ENCODE data around the gene EIF4A3. TPM values are rescaled to one million over a fixed set of nuclear protein-coding genes. Genes with fewer than 3 reads are reported as not detected.

Gene EIF4A3
- total and polyA plus RNA-seq, 8 donors = 58.5 to 90.7 (median 84.3) TPM

DNA sequence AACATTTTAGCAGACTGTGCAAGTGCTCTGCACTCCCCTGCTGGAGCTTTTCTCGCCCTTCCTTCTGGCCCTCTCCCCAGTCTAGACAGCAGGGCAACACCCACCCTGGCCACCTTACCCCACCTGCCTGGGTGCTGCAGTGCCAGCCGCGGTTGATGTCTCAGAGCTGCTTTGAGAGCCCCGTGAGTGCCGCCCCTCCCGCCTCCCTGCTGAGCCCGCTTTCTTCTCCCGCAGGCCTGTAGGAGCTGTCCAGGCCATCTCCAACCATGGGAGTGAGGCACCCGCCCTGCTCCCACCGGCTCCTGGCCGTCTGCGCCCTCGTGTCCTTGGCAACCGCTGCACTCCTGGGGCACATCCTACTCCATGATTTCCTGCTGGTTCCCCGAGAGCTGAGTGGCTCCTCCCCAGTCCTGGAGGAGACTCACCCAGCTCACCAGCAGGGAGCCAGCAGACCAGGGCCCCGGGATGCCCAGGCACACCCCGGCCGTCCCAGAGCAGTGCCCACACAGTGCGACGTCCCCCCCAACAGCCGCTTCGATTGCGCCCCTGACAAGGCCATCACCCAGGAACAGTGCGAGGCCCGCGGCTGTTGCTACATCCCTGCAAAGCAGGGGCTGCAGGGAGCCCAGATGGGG lies 42.5 kb downstream of the EIF4A3 start:
- no peak overlapping the region for H3K27ac ChIP-seq
- H3K27me3 ChIP-seq = no peaks in the 10 kb centered on the region
- intact Hi-C loops (cut with DNase I) = no loop called here
- peaks cover 0 to 17% of the 10 kb centered on the region in 2 donors for H3K36me3 ChIP-seq
- ATAC-seq (peak; percentile 26), DNase-seq (peak in 3 of 4 donors; percentile 38 to 79 (median 48))
- H3K9me3 ChIP-seq = no peaks in the 10 kb centered on the region
- peaks cover 7 to 25% of the 10 kb centered on the region in 2 donors for H3K4me1 ChIP-seq
- TF ChIP-seq, protein P1, sequence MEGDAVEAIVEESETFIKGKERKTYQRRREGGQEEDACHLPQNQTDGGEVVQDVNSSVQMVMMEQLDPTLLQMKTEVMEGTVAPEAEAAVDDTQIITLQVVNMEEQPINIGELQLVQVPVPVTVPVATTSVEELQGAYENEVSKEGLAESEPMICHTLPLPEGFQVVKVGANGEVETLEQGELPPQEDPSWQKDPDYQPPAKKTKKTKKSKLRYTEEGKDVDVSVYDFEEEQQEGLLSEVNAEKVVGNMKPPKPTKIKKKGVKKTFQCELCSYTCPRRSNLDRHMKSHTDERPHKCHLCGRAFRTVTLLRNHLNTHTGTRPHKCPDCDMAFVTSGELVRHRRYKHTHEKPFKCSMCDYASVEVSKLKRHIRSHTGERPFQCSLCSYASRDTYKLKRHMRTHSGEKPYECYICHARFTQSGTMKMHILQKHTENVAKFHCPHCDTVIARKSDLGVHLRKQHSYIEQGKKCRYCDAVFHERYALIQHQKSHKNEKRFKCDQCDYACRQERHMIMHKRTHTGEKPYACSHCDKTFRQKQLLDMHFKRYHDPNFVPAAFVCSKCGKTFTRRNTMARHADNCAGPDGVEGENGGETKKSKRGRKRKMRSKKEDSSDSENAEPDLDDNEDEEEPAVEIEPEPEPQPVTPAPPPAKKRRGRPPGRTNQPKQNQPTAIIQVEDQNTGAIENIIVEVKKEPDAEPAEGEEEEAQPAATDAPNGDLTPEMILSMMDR (IDR thresholded peaks at IDR 0.05) = no peak
- no peak overlapping the region for H3K4me3 ChIP-seq

DNA sequence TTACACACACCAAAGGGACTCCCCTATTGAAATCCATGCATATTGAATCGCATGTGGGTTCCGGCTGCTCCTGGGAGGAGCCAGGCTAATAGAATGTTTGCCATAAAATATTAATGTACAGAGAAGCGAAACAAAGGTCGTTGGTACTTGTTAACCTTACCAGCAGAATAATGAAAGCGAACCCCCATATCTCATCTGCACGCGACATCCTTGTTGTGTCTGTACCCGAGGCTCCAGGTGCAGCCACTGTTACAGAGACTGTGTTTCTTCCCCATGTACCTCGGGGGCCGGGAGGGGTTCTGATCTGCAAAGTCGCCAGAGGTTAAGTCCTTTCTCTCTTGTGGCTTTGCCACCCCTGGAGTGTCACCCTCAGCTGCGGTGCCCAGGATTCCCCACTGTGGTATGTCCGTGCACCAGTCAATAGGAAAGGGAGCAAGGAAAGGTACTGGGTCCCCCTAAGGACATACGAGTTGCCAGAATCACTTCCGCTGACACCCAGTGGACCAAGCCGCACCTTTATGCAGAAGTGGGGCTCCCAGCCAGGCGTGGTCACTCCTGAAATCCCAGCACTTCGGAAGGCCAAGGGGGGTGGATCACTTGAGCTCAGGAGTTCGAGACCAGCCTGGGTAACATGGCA lies 43.4 kb downstream of the EIF4A3 start:
- H3K27me3 ChIP-seq = no peaks in the 10 kb centered on the region
- H3K9me3 ChIP-seq = no peaks in the 10 kb centered on the region
- TF ChIP-seq, protein P1 (IDR thresholded peaks at IDR 0.05) = no peak
- H3K27ac ChIP-seq = no peak overlapping the region
- peaks cover 0 to 10% of the 10 kb centered on the region in 2 donors for H3K36me3 ChIP-seq
- H3K4me3 ChIP-seq = no peak overlapping the region
- intact Hi-C loops (cut with DNase I) = no loop called here
- peaks cover 7 to 25% of the 10 kb centered on the region in 2 donors for H3K4me1 ChIP-seq
- DNase-seq = peak in 2 of 4 donors; percentile 30 to 57
- no peak for ATAC-seq

DNA sequence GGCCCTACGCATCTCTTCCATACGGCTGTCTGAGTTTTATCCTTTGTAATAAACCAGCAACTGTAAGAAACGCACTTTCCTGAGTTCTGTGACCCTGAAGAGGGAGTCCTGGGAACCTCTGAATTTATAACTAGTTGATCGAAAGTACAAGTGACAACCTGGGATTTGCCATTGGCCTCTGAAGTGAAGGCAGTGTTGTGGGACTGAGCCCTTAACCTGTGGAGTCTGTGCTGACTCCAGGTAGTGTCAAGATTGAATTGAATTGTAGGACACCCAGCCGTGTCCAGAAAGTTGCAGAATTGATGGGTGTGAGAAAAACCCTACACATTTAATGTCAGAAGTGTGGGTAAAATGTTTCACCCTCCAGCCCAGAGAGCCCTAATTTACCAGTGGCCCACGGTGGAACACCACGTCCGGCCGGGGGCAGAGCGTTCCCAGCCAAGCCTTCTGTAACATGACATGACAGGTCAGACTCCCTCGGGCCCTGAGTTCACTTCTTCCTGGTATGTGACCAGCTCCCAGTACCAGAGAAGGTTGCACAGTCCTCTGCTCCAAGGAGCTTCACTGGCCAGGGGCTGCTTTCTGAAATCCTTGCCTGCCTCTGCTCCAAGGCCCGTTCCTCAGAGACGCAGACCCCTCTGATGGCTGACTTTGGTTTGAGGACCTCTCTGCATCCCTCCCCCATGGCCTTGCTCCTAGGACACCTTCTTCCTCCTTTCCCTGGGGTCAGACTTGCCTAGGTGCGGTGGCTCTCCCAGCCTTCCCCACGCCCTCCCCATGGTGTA lies 44.1 kb downstream of the EIF4A3 start:
- peak in 2 of 4 donors; percentile 29 to 43 for DNase-seq
- peaks cover 7 to 25% of the 10 kb centered on the region in 2 donors for H3K4me1 ChIP-seq
- TF ChIP-seq, protein P1 (IDR thresholded peaks at IDR 0.05) = no peak
- H3K9me3 ChIP-seq = no peaks in the 10 kb centered on the region
- H3K36me3 ChIP-seq = peaks cover 0 to 3% of the 10 kb centered on the region in 2 donors
- peak overlapping the region in 1 of 2 donors; percentile 86 for H3K4me3 ChIP-seq
- H3K27ac ChIP-seq = no peak overlapping the region
- intact Hi-C loops (cut with DNase I) = no loop called here
- no peaks in the 10 kb centered on the region for H3K27me3 ChIP-seq
- no peak for ATAC-seq

DNA sequence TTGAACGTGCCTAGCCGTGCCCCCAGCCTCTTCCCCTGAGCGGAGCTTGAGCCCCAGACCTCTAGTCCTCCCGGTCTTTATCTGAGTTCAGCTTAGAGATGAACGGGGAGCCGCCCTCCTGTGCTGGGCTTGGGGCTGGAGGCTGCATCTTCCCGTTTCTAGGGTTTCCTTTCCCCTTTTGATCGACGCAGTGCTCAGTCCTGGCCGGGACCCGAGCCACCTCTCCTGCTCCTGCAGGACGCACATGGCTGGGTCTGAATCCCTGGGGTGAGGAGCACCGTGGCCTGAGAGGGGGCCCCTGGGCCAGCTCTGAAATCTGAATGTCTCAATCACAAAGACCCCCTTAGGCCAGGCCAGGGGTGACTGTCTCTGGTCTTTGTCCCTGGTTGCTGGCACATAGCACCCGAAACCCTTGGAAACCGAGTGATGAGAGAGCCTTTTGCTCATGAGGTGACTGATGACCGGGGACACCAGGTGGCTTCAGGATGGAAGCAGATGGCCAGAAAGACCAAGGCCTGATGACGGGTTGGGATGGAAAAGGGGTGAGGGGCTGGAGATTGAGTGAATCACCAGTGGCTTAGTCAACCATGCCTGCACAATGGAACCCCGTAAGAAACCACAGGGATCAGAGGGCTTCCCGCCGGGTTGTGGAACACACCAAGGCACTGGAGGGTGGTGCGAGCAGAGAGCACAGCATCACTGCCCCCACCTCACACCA lies 44.8 kb downstream of the EIF4A3 start:
- intact Hi-C loops (cut with DNase I) = no loop called here
- H3K36me3 ChIP-seq = no peaks in the 10 kb centered on the region
- ATAC-seq (peak; percentile 13), DNase-seq (peak in 3 of 4 donors; percentile 11 to 80 (median 42))
- peak overlapping the region; percentile 74 to 89 for H3K27ac ChIP-seq
- H3K9me3 ChIP-seq = no peaks in the 10 kb centered on the region
- no peaks in the 10 kb centered on the region for H3K27me3 ChIP-seq
- TF ChIP-seq, protein P1 (IDR thresholded peaks at IDR 0.05) = no peak
- H3K4me1 ChIP-seq = peaks cover 7 to 25% of the 10 kb centered on the region in 2 donors
- peak overlapping the region; percentile 86 to 88 for H3K4me3 ChIP-seq

Measured in left lung (tissue), 10 donors.